Measurements from ENCODE around the gene FBXO44. TPM values are rescaled to one million over a fixed set of nuclear protein-coding genes. Genes with fewer than 3 reads are reported as not detected.

FBXO44 gene
- total and polyA plus RNA-seq, 10 of the 15 experiments (the other 5 are each of a cell fraction or from before 2014, with no cell fraction given) = 0.77 to 22.4 (median 8.2) TPM

DNA sequence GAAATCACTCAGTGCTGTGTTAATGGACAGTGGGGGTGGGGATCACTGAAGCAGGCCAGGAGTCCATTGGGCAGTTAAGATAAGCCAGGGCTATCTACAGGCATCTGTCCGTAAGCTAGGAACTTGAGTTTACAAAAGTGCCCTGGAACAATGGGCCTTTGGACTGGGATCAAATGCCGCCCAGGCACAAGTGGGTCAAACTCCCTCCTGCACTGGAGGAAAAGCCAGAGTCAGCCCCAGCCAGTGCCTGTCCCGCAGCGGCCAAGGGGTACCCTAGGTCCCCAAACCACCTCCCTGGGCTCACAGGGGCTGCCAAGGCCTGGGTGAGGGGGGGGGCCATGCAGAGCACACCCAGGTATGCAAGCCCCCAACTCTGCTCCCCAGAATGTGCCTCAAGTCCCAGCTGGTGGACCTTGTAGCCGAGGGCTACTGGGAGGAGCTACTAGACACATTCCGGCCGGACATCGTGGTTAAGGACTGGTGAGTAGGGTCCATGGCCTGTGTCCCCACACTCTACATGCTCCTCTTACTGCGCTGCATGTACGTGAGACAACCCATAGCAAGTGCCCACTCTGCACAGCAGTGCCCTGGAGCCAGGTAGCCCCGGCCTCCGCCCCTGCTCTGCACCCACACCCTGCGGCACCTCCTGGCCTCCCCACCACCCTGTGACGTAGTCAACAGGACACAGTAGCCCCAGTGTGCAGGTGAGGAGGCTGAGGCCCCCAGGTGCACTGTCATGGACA lies 17.0 kb downstream of the FBXO44 start:
- H4K20me1 ChIP-seq (ENCODE audit: control insufficient read depth, insufficient read depth) = no peaks in the 10 kb centered on the region
- H3K4me1 ChIP-seq (ENCODE audit: control insufficient read depth, insufficient read depth, low read length) = peaks cover 10% of the 10 kb centered on the region
- no peak for TF ChIP-seq MTA2 (IDR thresholded peaks at IDR 0.05; ENCODE audit: low read depth)
- TF ChIP-seq POLR2A (IDR thresholded peaks at IDR 0.05; ENCODE audit: low read depth, low read length) = peak; percentile 35
- TF ChIP-seq CREM (IDR thresholded peaks at IDR 0.05; ENCODE audit: low read depth) = no peak
- TF ChIP-seq TAF1 (IDR thresholded peaks at IDR 0.05; ENCODE audit: borderline replicate concordance, low read depth, low read length) = no peak
- no peak overlapping the region for H3K4me2 ChIP-seq (ENCODE audit: control insufficient read depth, insufficient read depth)
- no peaks in the 10 kb centered on the region for H3K9me3 ChIP-seq (replicated peaks; ENCODE audit: control insufficient read depth, insufficient read depth, low read length)
- no peak overlapping the region for H3K4me3 ChIP-seq
- H3K36me3 ChIP-seq (ENCODE audit: control insufficient read depth in 2 of 2, insufficient read depth in 2 of 2, low read length in 1 of 2) = peaks cover 2 to 15% of the 10 kb centered on the region in 2 experiments
- no TSS peak for BruUV-seq (replicated peaks)
- no peaks in the 10 kb centered on the region; the same call in 1 of the 2 replicates for H3K79me2 ChIP-seq (ENCODE audit: control insufficient read depth, insufficient read depth, low read length)
- ChIA-PET POLR2A (interaction anchor here (0.6 kb wide), 1 partner anchor 541 kb away, joined by 3 read pairs; no protein-coding TSS in a partner anchor), RAD21 (ENCODE audit: unreplicated experiment) (interaction anchor here (0.7 kb wide), 1 partner anchor 7 kb away, joined by 3 read pairs; the partner anchor contains the start of gene FBXO6), CTCF (no interaction called here), SMC1A (ENCODE audit: uncharacterized antibody, unreplicated experiment) (interaction anchor here (1.3 kb wide), 1 partner anchor 7 kb away, joined by 3 read pairs; no protein-coding TSS in a partner anchor)
- FAIRE-seq (no peak), ATAC-seq (peak; percentile 9; the same call in 1 of the 3 replicates), DNase-seq (ENCODE audit: low read depth, low spot score) (no peak)
- no peak overlapping the region for H3K27ac ChIP-seq (ENCODE audit: control insufficient read depth, insufficient read depth)
- no peak overlapping the region for H3K9ac ChIP-seq (ENCODE audit: control insufficient read depth, insufficient read depth, low read length)
- in situ Hi-C loops (cut with MboI) (no loop called here), intact Hi-C loops (cut with micrococcal nuclease; ENCODE audit: unreplicated experiment) (no loop called here)
- no peak overlapping the region for H2AFZ ChIP-seq (ENCODE audit: control insufficient read depth, low read depth, low read length)
- WGBS (ENCODE audit: insufficient coverage, insufficient replicate concordance, low lambda C conversion rate, missing lambda C conversion rate) = 92% methylated on average over 14 of the region's 14 CpGs
- H3K27me3 ChIP-seq (replicated peaks in 1 of 2; ENCODE audit: control insufficient read depth in 2 of 2, insufficient read depth in 2 of 2, low read length in 1 of 2) = no peaks in the 10 kb centered on the region

DNA sequence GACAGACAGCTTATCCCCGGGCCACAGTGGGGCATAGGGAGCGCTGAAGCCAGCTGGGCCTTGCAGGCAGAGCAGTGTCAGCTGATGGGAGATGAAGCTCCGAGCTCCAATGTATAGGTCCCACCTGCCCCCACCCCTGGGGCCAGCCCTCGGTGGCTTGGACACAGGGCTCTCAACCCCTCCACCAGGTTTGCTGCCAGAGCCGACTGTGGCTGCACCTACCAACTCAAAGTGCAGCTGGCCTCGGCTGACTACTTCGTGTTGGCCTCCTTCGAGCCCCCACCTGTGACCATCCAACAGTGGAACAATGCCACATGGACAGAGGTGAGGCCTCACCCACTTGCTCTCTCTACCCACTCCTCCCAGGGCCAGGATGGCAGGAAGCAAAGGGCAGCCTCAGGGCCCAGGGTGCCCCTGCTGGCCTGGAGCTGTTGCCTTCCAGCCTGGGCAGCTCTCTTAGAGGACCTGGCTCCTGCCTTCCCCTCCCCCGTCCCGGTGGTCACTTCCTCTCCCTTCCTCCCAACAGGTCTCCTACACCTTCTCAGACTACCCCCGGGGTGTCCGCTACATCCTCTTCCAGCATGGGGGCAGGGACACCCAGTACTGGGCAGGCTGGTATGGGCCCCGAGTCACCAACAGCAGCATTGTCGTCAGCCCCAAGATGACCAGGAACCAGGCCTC lies 18.6 kb downstream of the FBXO44 start:
- CTCF ChIA-PET = interaction anchor here (1.7 to 1.9 kb wide), 2 partner anchors 8 to 9 kb away, joined by 3 to 6 read pairs; partner anchors contain the start of gene FBXO6

More for the DNA sequence above, 18.6 kb downstream of the FBXO44 start:
- H3K4me2 ChIP-seq (ENCODE audit: control insufficient read depth, insufficient read depth) = no peak overlapping the region
- H3K4me1 ChIP-seq (ENCODE audit: control insufficient read depth, insufficient read depth, low read length) = peaks cover 4% of the 10 kb centered on the region
- in situ Hi-C loops (cut with MboI) = no loop called here
- BruUV-seq (replicated peaks) = no TSS peak
- no peak overlapping the region for H3K4me3 ChIP-seq
- no peak for DNase-seq (ENCODE audit: low read depth, low spot score)
- H3K36me3 ChIP-seq (ENCODE audit: control insufficient read depth in 2 of 2, insufficient read depth in 2 of 2, low read length in 1 of 2) = peaks cover 2 to 15% of the 10 kb centered on the region in 2 experiments; a peak in 3 of 4 replicates
- H4K20me1 ChIP-seq (ENCODE audit: control insufficient read depth, insufficient read depth) = no peaks in the 10 kb centered on the region
- H3K27ac ChIP-seq (ENCODE audit: control insufficient read depth, insufficient read depth) = no peak overlapping the region
- H3K27me3 ChIP-seq (replicated peaks in 1 of 2; ENCODE audit: control insufficient read depth in 2 of 2, insufficient read depth in 2 of 2, low read length in 1 of 2) = no peaks in the 10 kb centered on the region
- FAIRE-seq = no peak
- no peak for TF ChIP-seq TAF1 (IDR thresholded peaks at IDR 0.05; ENCODE audit: borderline replicate concordance, low read depth, low read length)
- 0 out of 2 replicates have a peak, but pooled peaks have one; percentile 12 for TF ChIP-seq POLR2A (IDR thresholded peaks at IDR 0.05; ENCODE audit: low read depth, low read length)
- RAD21 ChIA-PET (ENCODE audit: unreplicated experiment) = no interaction called here
- H3K9me3 ChIP-seq (replicated peaks; ENCODE audit: control insufficient read depth, insufficient read depth, low read length) = no peaks in the 10 kb centered on the region
- POLR2A ChIA-PET = no interaction called here
- intact Hi-C loops (cut with micrococcal nuclease; ENCODE audit: unreplicated experiment) = no loop called here
- 86% methylated on average over 14 of the region's 14 CpGs for WGBS (ENCODE audit: insufficient coverage, insufficient replicate concordance, low lambda C conversion rate, missing lambda C conversion rate)
- H3K9ac ChIP-seq (ENCODE audit: control insufficient read depth, insufficient read depth, low read length) = no peak overlapping the region
- SMC1A ChIA-PET (ENCODE audit: uncharacterized antibody, unreplicated experiment) = interaction anchor here (1.3 kb wide), 2 partner anchors 9 to 47 kb away, joined by 3 to 4 read pairs; no protein-coding TSS in a partner anchor
- H3K79me2 ChIP-seq (ENCODE audit: control insufficient read depth, insufficient read depth, low read length) = no peaks in the 10 kb centered on the region
- no peak overlapping the region for H2AFZ ChIP-seq (ENCODE audit: control insufficient read depth, low read depth, low read length)
- ATAC-seq = no peak

Data from GM12878 (cell line).